A549 (cell line): ENCODE data around the gene MAD1L1.

ENCODE experiments used
- CTCF ChIP-seq: fragments of >200 bp; sonication (Bioruptor Twin); formaldehyde crosslinking; IDR thresholded peaks from 3 replicates; pipeline ENCODE4 v1.5.1; 2016
- POLR2A ChIP-seq: IDR thresholded peaks from 2 replicates; pipeline ENCODE4 v1.6.1; 2012; ENCODE audit warnings: mild to moderate bottlenecking, low read length

- no peak for TF ChIP-seq CTCF
- no peak for TF ChIP-seq POLR2A
These were observed 267.0 kb downstream of the MAD1L1 start for GRCh38 chr7:1965579-1966294.
